ENCODE data around the gene FYN. TPM values are rescaled to one million over a fixed set of nuclear protein-coding genes. Genes with fewer than 3 reads are reported as not detected.

Gene FYN
- total and polyA plus RNA-seq, 2 of the 13 experiments (the other 11 are each of a cell fraction or from before 2014, with no cell fraction given): 15.5 to 24.6 TPM

GRCh38 chr6:111784433-111784832 lies 88.8 kb downstream of the FYN start:
- H3K4me2 ChIP-seq (ENCODE audit: low read depth, low read length): no peak overlapping the region
- H3K4me3 ChIP-seq (replicated peaks in 1 of 3; ENCODE audit: insufficient read depth in 1 of 3, low read depth in 2 of 3, low read length in 3 of 3): no peak overlapping the region
- H3K27me3 ChIP-seq (ENCODE audit: control insufficient read depth in 1 of 2, insufficient read depth in 2 of 2, low read length in 2 of 2): no peaks in the 10 kb centered on the region
- H2AFZ ChIP-seq (ENCODE audit: low read length): no peak overlapping the region
- no peak overlapping the region for H3K9ac ChIP-seq (ENCODE audit: insufficient read depth, low read depth, low read length)
- no peaks in the 10 kb centered on the region for H4K20me1 ChIP-seq (ENCODE audit: insufficient read depth, low read length)
- ATAC-seq (no peak), DNase-seq (ENCODE audit: low spot score) (no peak), FAIRE-seq (no peak)
- in situ Hi-C loops (cut with HindIII; ENCODE audit: extremely low pct_ligation_motif_present, low pct_unique_long_range_greater_than_20kb) (no loop called here), intact Hi-C loops (cut with micrococcal nuclease; ENCODE audit: unreplicated experiment) (no loop called here)
- TF ChIP-seq RFXANK (CRISPR knock-in tag; IDR thresholded peaks at IDR 0.05): no peak
- no peak for TF ChIP-seq ZBTB33 (CRISPR knock-in tag; IDR thresholded peaks at IDR 0.05)
- no peak for TF ChIP-seq RERE (CRISPR knock-in tag; IDR thresholded peaks at IDR 0.05; ENCODE audit: low read depth)
- H3K79me2 ChIP-seq (ENCODE audit: insufficient read depth, low read length): peaks cover 8% of the 10 kb centered on the region
- POLR2A ChIA-PET: interaction anchor here (0.5 kb wide), 1 partner anchor 50 kb away, joined by 3 read pairs; no protein-coding TSS in a partner anchor
- H3K4me1 ChIP-seq (ENCODE audit: insufficient read depth, low read length): peaks cover 13% of the 10 kb centered on the region
- H3K9me3 ChIP-seq (ENCODE audit: low read length): no peaks in the 10 kb centered on the region
- H3K27ac ChIP-seq (ENCODE audit: extremely low read length, insufficient read depth, low read length): no peak overlapping the region
- H3K36me3 ChIP-seq (replicated peaks in 1 of 2; ENCODE audit: control insufficient read depth in 1 of 2, insufficient read depth in 2 of 2, low read length in 2 of 2): no peaks in the 10 kb centered on the region
- BruUV-seq (replicated peaks): no TSS peak
- WGBS (ENCODE audit: low lambda C conversion rate): 12% methylated on average over 2 of the region's 2 CpGs
- CTCF ChIA-PET (ENCODE audit: low intra/inter-chr PET ratio, low total read pairs): no interaction called here

Data from HepG2 (cell line).